ENCODE measurements around the gene MMAB.

MMAB gene

DNA sequence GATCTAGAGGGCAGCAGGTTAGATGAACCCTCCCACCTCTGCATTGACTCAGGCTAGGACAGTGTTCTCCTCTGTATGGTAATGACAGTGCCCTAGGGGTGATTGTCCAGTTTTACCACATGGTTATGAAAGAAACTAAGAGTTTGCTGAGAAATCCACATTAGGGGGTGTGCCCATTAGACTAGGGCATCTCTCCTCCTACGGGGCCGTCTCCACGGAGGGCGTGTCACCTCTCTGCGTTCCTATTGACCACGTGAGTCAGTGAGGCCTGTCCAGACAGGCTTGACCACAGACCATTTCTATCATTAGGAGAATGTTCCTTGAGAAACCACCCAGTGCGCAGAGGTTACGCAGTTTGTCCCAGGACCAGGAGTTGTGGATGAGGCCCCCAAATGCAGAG, 8.6 kb upstream of the MMAB start:
- DNase-seq: no peak

- DNase-seq: no peak
Measured at GRCh38 chr12:109581334-109581691, 8.0 kb upstream of the MMAB start.

DNA sequence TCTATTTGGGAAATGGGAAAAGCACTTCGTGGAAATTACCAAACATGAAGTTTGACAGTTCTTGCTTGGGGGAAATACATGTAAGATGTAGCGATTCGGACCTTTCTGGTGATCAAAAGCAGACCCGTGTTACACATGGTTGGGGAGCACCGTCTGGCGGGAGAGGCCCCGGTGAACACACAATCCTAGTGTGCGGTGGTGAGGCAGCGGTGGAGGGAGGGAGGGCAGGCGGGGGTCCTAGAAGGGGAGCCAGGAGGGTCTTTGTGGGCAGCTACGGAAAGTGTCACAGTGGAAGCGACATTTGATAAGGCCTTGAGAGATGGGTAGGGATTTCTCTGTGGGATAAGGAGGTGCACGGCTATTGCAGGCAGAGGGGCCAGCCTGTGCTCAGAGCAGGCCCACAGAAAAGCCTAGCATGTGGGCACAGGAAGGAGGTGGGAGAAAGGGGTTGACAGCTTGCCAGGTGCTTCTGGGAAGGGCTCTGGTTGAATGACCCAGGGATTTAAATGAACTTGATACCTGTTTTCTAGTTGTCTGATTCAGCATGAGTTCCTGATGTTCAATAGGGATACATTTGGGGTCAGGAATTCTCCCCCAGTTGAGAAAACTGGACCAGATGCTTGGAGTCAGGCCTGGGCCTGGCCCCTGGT, 7.5 kb upstream of the MMAB start:
- DNase-seq: no peak

DNA sequence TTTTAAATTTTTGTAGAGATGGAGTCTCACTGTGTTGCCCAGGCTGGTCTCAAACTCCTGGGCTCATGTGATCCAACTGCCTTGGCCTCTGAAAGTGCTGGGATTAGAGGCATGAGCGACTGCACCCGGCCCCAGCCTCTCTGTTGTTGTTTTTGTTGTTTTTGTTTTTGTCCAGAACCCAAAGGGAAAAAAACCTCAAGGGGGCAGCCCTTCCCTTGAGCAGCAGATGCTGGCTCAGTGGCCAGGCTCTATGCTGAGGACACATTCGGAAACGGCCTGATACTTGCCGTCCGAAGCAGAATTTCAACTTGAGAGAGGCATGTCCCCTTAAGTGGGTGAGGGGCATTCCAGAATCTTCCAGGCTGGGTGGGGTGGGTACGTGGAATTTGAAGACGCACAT, 7.0 kb upstream of the MMAB start:
- no peak for DNase-seq

GRCh38 chr12:109579639-109580038, 6.3 kb upstream of the MMAB start:
- DNase-seq: no peak

GRCh38 chr12:109578330-109578927, 5.1 kb upstream of the MMAB start:
- DNase-seq: no peak

- DNase-seq: no peak
Measured at GRCh38 chr12:109577311-109577710, 4.0 kb upstream of the MMAB start.

DNA sequence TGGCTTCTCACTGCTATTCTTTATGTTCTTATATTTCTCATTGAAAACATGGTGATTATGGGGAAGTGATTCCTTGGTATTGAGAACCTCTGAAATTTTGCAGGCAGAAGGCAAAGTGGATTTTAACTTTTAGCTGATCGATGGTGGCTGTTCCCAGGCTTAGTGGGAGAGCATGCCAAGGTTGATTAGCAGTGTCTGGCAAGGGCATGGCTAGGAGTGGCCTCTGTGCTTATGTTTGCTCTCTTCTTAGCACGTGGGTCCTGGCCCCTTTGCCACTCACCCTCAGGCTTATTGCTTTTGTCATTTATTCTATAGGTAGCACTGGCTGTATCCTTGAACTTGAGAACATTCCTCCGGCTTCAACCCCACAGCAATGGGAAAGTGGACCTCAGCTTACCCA, 2.4 kb upstream of the MMAB start:
- DNase-seq: no peak

- DNase-seq: no peak
Measured at GRCh38 chr12:109573914-109574244, 575 bp upstream of the MMAB start.

GRCh38 chr12:109572506-109572845, 828 bp downstream of the MMAB start:
- DNase-seq: no peak

GRCh38 chr12:109571773-109572505, 1.4 kb downstream of the MMAB start:
- no peak for DNase-seq

- no peak for DNase-seq
Measured at GRCh38 chr12:109568486-109568885, 4.8 kb downstream of the MMAB start.

GRCh38 chr12:109567967-109568366, 5.3 kb downstream of the MMAB start:
- no peak for DNase-seq

DNA sequence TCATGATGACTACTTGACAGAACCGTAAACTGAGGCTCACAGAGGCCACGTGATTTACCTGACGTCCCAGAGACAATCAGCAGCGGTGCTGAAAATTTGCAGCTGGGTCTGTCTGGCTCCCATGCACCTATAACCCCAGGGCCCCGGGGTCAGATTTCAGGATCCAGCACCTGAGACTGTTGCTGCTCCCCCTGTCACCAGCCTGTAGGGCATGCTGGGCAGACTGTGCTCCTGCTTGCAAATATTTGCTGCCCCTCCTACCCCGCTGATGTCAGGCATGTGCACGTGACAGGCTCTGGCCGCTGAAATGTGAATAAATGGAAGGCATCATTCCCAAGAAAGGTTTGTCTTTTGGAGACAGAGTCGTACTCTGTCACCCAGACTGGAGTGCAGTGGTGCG, 6.0 kb downstream of the MMAB start:
- no peak for DNase-seq

DNA sequence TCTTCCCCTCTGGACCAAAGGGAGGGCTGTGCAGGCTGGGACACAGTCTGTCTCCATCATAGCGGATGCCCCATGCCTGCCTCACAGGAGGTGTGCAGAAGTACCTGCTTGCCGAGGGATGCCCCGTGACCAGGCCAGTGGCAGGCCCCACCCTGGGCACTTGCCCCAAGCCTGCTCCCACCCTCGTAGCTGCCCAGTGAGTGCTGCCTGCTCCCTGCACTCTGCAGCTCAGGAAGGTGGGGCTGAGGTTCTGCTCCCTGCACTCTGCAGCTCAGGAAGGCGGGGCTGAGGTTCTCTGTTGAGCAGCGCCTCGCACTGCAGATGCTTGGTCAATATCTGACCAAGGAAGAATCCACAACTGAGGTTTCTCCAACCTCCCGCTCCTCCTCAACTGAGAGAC, 6.9 kb downstream of the MMAB start:
- no peak for DNase-seq

GRCh38 chr12:109563291-109564284, 9.7 kb downstream of the MMAB start:
- DNase-seq: no peak

- no peak for DNase-seq
Measured at GRCh38 chr12:109562871-109563270, 10.4 kb downstream of the MMAB start.

DNA sequence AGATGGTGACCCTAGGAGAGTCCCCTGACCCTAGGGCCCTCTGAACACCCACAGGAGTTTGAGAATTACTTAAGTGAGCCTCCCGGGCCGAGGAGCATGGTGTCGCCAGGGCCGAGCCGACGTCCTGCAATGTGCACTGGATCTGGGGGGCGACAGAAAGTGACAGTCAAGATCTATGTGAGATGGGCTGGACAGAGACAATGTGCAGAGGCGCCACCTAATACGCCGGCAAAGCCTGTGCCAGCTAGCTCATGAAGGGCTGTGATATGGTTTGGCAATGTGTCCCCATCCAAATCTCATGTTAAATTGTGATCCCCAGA, 11.6 kb downstream of the MMAB start:
- DNase-seq: no peak

DNA sequence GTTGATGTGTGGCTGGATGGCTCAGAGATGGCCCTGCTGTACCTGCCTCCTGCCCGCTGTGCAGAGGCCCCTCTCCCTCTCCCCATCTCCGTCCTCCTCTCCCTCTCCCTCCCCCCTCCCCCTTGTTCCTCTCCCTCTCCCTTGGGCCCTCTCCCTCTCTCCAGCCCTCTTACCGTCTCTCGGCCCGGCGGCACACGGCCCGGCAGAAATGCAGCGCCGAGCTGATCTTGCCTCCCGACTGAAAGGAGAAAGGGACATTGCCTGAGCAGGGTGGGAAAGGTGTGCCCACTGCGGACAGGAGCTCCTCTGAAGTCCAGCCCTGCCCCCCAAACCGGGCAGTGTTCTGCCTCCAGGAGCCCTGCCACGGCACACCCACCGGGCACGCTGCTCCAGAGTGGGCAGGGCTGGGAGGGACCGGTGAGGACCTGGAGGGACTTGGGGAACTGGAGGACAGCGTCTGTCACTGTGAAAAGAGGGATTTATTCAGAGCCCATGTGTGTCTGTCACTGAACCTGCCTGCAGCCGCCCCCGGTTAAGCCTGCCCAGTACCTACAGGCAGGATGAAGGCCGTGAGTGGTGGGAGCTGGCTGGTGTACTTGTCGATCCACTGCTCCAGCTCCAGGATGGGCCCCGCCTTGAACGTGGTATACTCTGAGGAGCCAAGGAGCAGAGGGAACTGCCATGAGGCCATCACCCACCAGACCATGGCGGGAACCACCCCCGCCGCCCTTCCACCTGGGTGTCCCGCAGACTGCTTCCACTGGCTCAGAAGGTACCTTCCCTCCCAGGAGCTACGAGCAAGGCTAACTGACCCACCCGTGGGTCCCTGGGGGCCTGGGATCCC, 12.2 kb downstream of the MMAB start:
- no peak for DNase-seq

GRCh38 chr12:109559601-109560000, 13.7 kb downstream of the MMAB start:
- no peak for DNase-seq

DNA sequence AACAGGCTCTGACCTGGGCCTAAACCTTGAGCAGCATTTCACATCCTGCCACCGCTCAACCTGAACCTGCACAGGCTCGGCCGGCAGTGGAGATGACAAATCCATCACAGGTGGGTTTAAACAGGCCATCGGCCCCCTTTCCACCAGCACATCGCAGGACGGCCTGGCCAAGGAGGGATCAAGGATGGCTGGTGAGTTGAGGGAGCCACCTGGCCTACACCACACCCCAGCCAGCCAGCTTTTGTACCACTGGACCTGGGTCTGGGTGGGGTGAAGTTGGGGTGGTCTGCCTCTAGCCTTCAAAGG, 14.2 kb downstream of the MMAB start:
- no peak for DNase-seq

GRCh38 chr12:109558374-109559199, 14.7 kb downstream of the MMAB start:
- no peak for DNase-seq
